Stimulated activated CD8-positive, alpha-beta memory T cell treated with anti-CD3 and anti-CD28 coated beads, Interleukin-15, amount 100 ng/mL, for 24 hours (primary cell): ENCODE data around the gene SCGB1C1.
"Not testable (repeated sequence)": the region's sequence is repeated elsewhere in the genome, so short reads cannot be mapped to it uniquely, and the experiment has no call there.

Source experiments
- DNase-seq: peaks from one replicate; pipeline ENCODE4 v3.0.0-alpha.2; 2020; ENCODE audit warnings: low read depth

SCGB1C1 gene

GRCh38 chr11:218815-219593, 26.1 kb downstream of the SCGB1C1 start:
- DNase-seq: no peak

DNA sequence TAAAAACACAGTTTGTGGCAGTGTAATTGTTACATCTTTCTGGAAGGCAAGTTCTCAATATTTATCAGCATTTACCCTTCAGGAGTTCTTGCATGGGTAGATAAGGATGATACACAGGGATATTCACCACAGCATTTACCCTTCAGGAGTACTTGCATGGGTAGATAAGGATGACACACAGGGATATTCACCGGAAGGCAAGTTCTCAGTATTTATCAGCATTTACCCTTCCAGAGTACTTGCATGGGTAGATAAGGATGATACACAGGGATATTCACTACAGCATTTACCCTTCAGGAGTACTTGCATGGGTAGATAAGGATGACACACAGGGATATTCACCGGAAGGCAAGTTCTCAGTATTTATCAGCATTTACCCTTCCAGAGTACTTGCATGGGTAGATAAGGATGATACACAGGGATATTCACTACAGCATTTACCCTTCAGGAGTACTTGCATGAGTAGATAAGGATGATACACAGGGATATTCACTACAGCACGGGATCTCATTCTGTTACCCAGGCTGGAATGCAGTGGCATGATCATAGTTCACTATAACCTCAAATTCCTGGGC, 27.9 kb downstream of the SCGB1C1 start:
- not testable (repeated sequence) for DNase-seq

DNA sequence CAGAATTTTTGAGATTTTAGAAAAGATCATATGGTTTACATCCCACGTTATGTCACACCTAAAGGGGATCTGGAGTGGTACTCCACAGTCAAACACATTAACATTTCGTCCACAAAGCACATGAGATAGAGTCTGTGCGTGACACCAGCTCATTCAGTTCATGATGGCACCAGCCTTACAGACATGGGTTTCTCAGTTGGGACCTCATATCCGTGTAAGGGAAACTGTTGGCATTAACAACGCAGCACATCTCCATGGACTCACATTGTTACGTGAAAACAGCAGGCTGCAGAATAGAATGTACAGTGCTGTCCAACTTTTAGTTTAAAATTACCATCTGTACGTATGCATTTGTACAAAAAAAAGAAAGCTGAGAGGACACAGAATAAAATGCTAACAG, 28.7 kb downstream of the SCGB1C1 start:
- no peak for DNase-seq

DNA sequence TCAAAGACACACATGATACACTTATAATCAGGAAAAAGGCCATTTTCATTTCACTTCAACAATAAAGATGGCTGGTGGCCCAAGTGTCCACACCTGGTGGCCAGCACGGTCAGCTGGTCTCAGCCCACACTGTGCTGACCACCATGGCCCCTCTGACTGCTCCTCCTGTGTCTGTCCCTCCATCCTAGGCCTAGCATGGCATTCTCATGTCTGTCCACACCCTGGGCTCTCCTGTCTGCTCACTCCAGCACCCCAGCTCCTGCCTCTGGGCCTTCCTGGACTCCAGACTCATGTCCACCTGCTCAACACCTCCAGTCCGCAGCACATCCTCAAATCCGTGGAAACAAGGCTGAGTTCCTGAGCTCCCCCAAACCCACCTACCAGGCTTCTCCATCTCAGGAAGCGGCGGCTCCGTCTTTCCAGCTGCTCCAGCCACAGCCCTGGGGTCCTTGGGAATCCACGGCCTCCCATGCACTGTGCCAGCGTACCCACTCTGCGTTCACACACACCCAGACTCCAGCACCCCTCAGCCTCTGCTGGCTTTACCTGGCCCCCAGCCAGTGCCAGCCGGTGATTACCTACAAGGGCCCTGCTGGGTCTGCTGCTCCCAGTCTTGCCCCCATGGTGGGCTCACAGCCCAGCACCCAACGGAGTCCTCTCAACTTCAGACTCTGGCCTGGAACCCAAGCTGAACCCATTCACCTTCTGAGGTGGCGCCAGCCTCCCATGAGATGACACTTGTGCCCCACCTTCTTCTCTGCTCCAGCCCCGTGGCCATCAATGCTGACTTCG, 29.3 kb downstream of the SCGB1C1 start:
- DNase-seq: no peak

- no peak for DNase-seq
Observed at GRCh38 chr11:223026-223789, 30.3 kb downstream of the SCGB1C1 start.

GRCh38 chr11:223884-224283, 31.0 kb downstream of the SCGB1C1 start:
- DNase-seq: no peak

- DNase-seq: no peak
Observed at GRCh38 chr11:224424-224823, 31.5 kb downstream of the SCGB1C1 start.

- no peak for DNase-seq
Observed at GRCh38 chr11:225734-226453, 33.0 kb downstream of the SCGB1C1 start.

- no peak for DNase-seq
Observed at GRCh38 chr11:227824-228379, 35.0 kb downstream of the SCGB1C1 start.

DNA sequence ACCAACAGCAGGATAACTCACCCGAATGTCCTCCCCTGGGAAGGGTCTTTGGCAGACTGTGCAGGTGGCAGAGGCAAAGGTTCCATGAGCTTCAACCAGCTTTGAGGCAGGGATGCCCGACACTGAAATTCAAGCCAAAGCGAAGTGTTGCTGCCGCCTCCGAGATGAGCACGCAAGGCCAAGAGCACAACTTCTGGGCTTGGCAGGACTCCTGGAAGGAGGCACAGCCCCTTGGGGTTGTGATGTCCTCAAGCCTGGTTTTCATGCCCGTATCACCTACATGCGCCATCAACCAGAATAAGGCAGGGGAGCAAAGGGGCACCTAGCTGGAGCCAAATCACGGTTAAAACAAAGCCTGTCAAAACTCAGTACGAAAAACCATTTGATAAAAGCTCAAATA, 37.6 kb downstream of the SCGB1C1 start:
- no peak for DNase-seq

DNA sequence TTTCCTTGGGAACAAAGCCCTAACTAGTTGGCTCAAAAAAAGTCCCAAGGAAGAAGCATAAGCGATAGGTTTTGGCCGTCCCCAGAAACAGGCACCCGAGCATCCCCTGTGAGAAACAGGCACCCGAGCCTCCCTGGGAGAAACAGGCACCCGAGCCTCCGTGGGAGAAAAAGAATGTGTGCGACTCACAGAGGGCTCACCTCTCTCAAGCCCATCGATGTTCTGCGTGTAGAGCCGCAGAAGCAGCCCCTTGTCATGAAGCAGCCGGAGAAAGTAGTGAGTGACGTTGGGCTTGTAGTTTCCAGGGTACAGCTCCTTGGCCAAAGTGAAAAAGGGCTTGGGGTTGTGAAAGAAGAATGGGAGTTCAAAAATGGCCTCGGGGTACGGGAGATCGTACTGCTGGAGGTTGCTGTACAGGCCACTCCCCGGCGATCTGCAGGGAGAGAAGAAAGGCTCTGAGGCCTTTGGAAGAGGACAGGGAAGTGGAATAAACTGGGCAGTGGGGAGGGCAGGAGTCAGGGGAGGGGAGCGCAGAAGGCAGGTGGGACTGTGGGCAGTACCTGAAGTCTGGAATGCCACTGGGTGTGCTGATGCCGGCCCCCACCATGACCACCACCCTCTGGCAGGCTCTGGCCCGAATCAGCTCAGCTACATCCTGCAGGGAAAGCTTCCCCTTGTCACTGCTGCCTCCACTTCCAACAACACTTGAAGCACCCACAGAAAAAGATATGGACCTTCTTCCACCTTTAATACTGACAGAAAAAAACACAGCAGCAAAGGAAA, 40.1 kb downstream of the SCGB1C1 start:
- no peak for DNase-seq

- no peak for DNase-seq
Observed at GRCh38 chr11:235180-235579, 42.3 kb downstream of the SCGB1C1 start.

- DNase-seq: peak; percentile 43
Observed at GRCh38 chr11:235609-235996, 42.7 kb downstream of the SCGB1C1 start.

DNA sequence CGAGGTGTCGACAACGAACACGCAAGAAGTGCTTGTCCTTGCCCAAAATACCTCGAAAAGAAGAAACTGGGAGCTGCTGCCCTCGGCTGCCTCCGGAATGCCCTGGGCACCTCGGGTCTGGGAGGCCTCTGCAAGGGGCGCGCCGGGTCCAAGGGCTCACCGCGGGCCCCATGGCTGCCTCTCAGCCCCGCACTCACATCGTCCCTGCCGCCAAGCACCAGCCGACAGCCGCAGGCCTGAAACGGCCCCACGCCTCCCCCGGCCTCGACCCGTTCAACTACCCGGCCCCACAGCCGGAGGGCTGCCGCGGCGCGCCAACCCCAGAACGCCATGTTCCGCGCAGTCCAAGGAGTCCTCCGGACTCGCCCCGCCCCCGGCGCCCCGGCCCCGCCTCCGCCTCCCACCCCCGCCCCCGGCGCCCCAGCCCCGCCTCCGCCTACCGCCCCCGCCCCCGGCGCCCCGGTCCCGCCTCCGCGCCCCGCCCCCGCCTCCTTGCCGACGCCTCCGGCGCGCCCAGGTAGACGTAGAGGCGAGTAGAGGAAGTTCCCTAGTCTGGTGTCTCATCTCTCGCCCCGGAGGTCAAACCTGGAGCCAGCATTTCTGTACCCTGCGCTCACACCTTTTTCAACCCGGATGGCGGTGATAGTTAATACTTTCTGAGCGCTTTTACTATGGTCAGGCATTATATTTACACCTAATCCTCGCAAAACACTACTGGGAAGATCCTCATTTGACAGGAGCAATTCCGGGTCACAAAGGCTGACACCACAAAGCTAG, 43.3 kb downstream of the SCGB1C1 start, which contains the start of gene SIRT3:
Gene SIRT3 (minus strand): TSS at position 346 of the 777 bp plus-strand sequence. CDS start 14 bp downstream, at position 332.
- peak; percentile 60 for DNase-seq

GRCh38 chr11:236774-237767, 44.2 kb downstream of the SCGB1C1 start, which contains the start of gene PSMD13:
Gene PSMD13 (plus strand): TSS chr11:236976. CDS start chr11:237050, 74 bp downstream.
- peak; percentile 79 for DNase-seq

DNA sequence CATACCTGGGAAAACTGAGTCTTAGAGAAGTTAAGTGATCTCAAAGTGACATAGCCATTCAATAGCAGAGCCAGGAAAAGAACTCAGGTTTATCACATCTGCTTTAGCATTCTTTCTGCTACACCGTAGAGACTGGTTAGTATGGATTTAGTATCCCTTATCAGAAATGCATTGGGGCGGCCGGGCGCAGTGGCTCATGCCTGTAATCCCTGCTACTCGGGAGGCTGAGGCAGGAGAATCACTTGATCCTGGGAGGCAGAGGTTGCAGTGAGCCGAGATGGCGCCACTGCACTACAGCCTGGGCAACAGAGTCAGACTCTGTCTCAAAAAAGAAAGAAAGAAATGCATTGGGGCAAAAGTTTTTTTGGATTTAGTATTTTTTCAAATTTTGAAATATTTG, 45.5 kb downstream of the SCGB1C1 start:
- not testable (repeated sequence) for DNase-seq

GRCh38 chr11:240315-240714, 47.4 kb downstream of the SCGB1C1 start:
- no peak for DNase-seq

DNA sequence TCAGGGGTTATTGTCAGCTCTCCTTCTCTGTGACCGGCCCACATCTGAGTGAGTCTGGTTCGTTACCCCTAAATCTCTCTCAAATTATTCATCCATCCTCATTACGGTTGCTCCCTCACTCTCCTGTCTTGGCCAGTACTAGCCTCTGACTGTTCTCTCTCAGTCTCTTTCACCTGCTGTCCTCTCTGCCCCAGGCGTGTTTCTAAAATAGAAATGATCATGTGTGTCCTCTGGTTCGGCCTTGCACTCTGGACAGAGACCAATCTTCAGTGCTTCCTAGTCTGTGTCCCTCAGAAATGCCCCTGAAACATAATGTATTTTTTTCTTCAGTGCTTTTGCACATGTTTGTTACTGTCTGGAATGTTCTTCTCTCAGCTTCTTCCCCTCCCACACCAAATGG, 48.8 kb downstream of the SCGB1C1 start:
- DNase-seq: no peak
